Transverse colon (tissue), 4 donors: ENCODE data around the gene BLCAP.

Source experiments
- EP300 ChIP-seq: sonication (generic); formaldehyde crosslinking; IDR thresholded peaks from one replicate; pipeline ENCODE4 v1.6.1; 2017; ENCODE audit warnings: antibody characterized with exemption, low read depth
- POLR2A ChIP-seq: fragments of 450-650 bp; IDR thresholded peaks from one replicate; pipeline ENCODE4 v1.6.1; 2016; ENCODE audit warnings: antibody characterized with exemption, mild to moderate bottlenecking, moderate library complexity
- POLR2AphosphoS5 ChIP-seq, 3 donors: sonication (generic); formaldehyde crosslinking; IDR thresholded peaks; one replicate each; pipeline ENCODE4 v1.6.1; 2016; ENCODE audit warnings: antibody characterized with exemption in 3 of 3
- TF ChIP-seq, protein P1 (sequence below), 5 experiments: fragments of 200-600 bp in 3 of 5; fragments of 450-650 bp in 2 of 5; sonication (generic) in 3 of 5; IDR thresholded peaks; 1 replicate in 2 of 5; 2 replicates in 3 of 5; pipeline ENCODE4 v1.5.1; 2016 to 2017; ENCODE audit warnings: antibody characterized with exemption in 5 of 5, inconsistent platforms in 3 of 5, mild to moderate bottlenecking in 2 of 5, moderate library complexity in 1 of 5

- TF ChIP-seq, protein P1, sequence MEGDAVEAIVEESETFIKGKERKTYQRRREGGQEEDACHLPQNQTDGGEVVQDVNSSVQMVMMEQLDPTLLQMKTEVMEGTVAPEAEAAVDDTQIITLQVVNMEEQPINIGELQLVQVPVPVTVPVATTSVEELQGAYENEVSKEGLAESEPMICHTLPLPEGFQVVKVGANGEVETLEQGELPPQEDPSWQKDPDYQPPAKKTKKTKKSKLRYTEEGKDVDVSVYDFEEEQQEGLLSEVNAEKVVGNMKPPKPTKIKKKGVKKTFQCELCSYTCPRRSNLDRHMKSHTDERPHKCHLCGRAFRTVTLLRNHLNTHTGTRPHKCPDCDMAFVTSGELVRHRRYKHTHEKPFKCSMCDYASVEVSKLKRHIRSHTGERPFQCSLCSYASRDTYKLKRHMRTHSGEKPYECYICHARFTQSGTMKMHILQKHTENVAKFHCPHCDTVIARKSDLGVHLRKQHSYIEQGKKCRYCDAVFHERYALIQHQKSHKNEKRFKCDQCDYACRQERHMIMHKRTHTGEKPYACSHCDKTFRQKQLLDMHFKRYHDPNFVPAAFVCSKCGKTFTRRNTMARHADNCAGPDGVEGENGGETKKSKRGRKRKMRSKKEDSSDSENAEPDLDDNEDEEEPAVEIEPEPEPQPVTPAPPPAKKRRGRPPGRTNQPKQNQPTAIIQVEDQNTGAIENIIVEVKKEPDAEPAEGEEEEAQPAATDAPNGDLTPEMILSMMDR (IDR thresholded peaks at IDR 0.05), result no peak
- TF ChIP-seq POLR2A (no peak), POLR2AphosphoS5 (IDR thresholded peaks at IDR 0.05) (no peak), EP300 (no peak)
Observed at GRCh38 chr20:37570419-37570818, 42.7 kb upstream of the BLCAP start.
